Smooth muscle cell (in vitro differentiated cells): ENCODE results near the gene TEDC2. TPM values are rescaled to one million over a fixed set of nuclear protein-coding genes. Genes with fewer than 3 reads are reported as not detected.

Experiments
- DNase-seq: peaks from one replicate; lab custom pipeline; 2025; ENCODE audit not compliant: unreplicated experiment; lab: John Stamatoyannopoulos, UW
- H2AFZ ChIP-seq: fragments of 200-600 bp; sonication (generic); 2 replicates; pipeline ENCODE4 v1.6.0; 2016; ENCODE audit warnings: antibody characterized with exemption, low read depth, mild to moderate bottlenecking
- H3F3A ChIP-seq: fragments of 200-600 bp; sonication (generic); 2 replicates; pipeline ENCODE4 v1.6.0; 2017; ENCODE audit warnings: antibody characterized with exemption, low read depth
- H3K27ac ChIP-seq: fragments of 200-600 bp; sonication (generic); 2 replicates; pipeline ENCODE4 v1.5.1; 2016; ENCODE audit warnings: low read depth, mild to moderate bottlenecking
- H3K27me3 ChIP-seq: fragments of 200-600 bp; sonication (generic); 2 replicates; pipeline ENCODE4 v1.6.1; 2016; ENCODE audit warnings: low read depth, mild to moderate bottlenecking
- H3K36me3 ChIP-seq: fragments of 200-600 bp; sonication (generic); 2 replicates; pipeline ENCODE4 v1.5.1; 2016; ENCODE audit warnings: low read depth
- H3K4me1 ChIP-seq: fragments of 200-600 bp; sonication (generic); 2 replicates; pipeline ENCODE4 v1.5.1; 2016; ENCODE audit warnings: low read depth
- H3K4me2 ChIP-seq: fragments of 200-600 bp; sonication (generic); 2 replicates; pipeline ENCODE4 v1.6.0; 2016; ENCODE audit warnings: mild to moderate bottlenecking
- H3K4me3 ChIP-seq: fragments of 200-600 bp; sonication (generic); 2 replicates; pipeline ENCODE4 v1.5.1; 2016; ENCODE audit warnings: mild to moderate bottlenecking
- H3K79me2 ChIP-seq: fragments of 200-600 bp; sonication (generic); 2 replicates; pipeline ENCODE4 v1.6.0; 2016; ENCODE audit warnings: low read depth, mild to moderate bottlenecking
- H3K9ac ChIP-seq: fragments of 200-600 bp; sonication (generic); 2 replicates; pipeline ENCODE4 v1.6.0; 2016; ENCODE audit warnings: low read depth
- H3K9me3 ChIP-seq: fragments of 200-600 bp; sonication (generic); replicated peaks from 2 replicates; pipeline ENCODE4 v1.5.1; 2016; ENCODE audit warnings: low read depth
- H4K20me1 ChIP-seq: fragments of 200-600 bp; sonication (generic); 2 replicates; pipeline ENCODE4 v1.6.0; 2016; ENCODE audit warnings: low read depth
- CTCF ChIP-seq: fragments of 200-600 bp; sonication (generic); IDR thresholded peaks from 2 replicates; pipeline ENCODE4 v1.5.1; 2017; ENCODE audit warnings: borderline replicate concordance, mild to moderate bottlenecking, antibody characterized with exemption; ENCODE audit not compliant: insufficient read depth, poor library complexity, severe bottlenecking
- WGBS: methylation state at CpG from one replicate; pipeline ENCODE4 v1.1.7; 2016; ENCODE audit warnings: low lambda C conversion rate; 5-methylcytosine and 5-hydroxymethylcytosine counted together
- polyA plus RNA-seq: library from polyadenylated mRNA; unstranded; fragments of >200 nt; fragmentation: Nextera tagmentation; extraction: Ambion mirVana; gene quantifications from 2 replicates; pipeline ENCODE4 v1.2.1, GENCODE V29; 2016
- total RNA-seq: library from RNA; depleted of rRNA; stranded (reverse); fragments of >200 nt; gene quantifications from 2 replicates; pipeline ENCODE4 v1.2.3, GENCODE V29; 2014

TEDC2 gene
- total and polyA plus RNA-seq, 2 experiments from 2014 or later = 8.0 to 13.3 TPM

DNA sequence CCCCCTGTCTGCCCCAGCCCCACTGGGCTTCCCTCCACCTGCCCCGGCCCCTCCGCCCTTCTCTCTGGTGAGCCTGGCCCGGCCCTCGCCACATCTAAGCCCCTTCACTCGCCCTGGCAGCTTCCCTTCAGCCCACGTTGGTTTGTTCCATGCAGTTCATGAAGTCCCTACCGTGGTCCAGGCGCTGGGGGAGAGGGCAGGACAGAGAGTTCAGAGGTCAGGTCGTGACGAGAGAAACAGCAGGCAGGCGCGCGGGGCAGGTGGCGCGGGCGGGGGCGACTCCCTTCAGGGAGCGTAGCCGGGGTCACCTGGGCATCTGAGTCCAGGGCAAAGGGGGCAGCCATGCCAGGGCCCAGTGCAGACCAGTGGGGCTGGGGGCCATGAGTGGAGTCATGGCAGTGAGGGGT, 8.9 kb upstream of the TEDC2 start:
- H3K36me3 ChIP-seq = no peaks in the 10 kb centered on the region
- no peaks in the 10 kb centered on the region for H3F3A ChIP-seq
- no peaks in the 10 kb centered on the region for H3K9me3 ChIP-seq
- H3K79me2 ChIP-seq = no peaks in the 10 kb centered on the region
- H3K4me1 ChIP-seq = no peaks in the 10 kb centered on the region
- no peak for DNase-seq
- H2AFZ ChIP-seq = no peak overlapping the region
- no peak for TF ChIP-seq CTCF
- H3K4me3 ChIP-seq = no peak overlapping the region
- 97% methylated on average over 19 of the region's 19 CpGs for WGBS
- H3K27me3 ChIP-seq = no peaks in the 10 kb centered on the region
- no peak overlapping the region for H3K9ac ChIP-seq
- H3K4me2 ChIP-seq = no peak overlapping the region
- no peaks in the 10 kb centered on the region for H4K20me1 ChIP-seq
- no peak overlapping the region for H3K27ac ChIP-seq

- H3K4me2 ChIP-seq = no peak overlapping the region
- WGBS = 98% methylated on average over 18 of the region's 18 CpGs
- TF ChIP-seq CTCF = no peak
Observed at GRCh38 chr16:2451851-2452320, 8.0 kb upstream of the TEDC2 start.

DNA sequence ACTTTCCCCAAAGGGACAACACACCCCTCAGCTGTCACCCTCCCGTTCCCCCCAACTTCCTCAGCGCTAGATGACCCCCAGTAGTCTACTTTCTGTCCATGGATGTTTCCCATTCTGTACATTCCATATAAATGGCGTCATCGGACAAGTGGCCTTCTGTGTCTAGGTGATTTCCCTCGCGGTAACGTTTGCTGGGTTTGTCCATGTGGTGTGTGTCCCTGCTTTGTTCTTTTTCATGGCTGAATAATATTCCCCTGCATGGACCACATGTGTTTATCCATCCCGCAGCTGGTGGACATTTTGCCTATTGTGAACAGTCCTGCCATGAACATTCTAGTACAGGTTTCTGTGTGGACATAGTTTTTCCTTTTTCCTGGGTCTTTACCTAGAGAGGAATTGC, 7.3 kb upstream of the TEDC2 start:
- H3K4me3 ChIP-seq = no peak overlapping the region
- H3K4me2 ChIP-seq = no peak overlapping the region
- H3K9me3 ChIP-seq = no peaks in the 10 kb centered on the region
- no peak overlapping the region for H3K9ac ChIP-seq
- no peaks in the 10 kb centered on the region for H3K27me3 ChIP-seq
- H3K4me1 ChIP-seq = no peaks in the 10 kb centered on the region
- 96% methylated on average over 8 of the region's 8 CpGs for WGBS
- no peak for DNase-seq
- no peak overlapping the region for H2AFZ ChIP-seq
- H3K79me2 ChIP-seq = no peaks in the 10 kb centered on the region
- H3K36me3 ChIP-seq = no peaks in the 10 kb centered on the region
- H3F3A ChIP-seq = no peaks in the 10 kb centered on the region
- H4K20me1 ChIP-seq = no peaks in the 10 kb centered on the region
- TF ChIP-seq CTCF = no peak
- H3K27ac ChIP-seq = no peak overlapping the region

More at GRCh38 chr16:2451851-2452320, 8.0 kb upstream of the TEDC2 start:
- Histone ChIP-seq H3K36me3 (no peaks in the 10 kb centered on the region), H3K9ac (no peak overlapping the region), H3K4me1 (no peaks in the 10 kb centered on the region), H3K9me3 (no peaks in the 10 kb centered on the region), H3K27me3 (no peaks in the 10 kb centered on the region), H2AFZ (no peak overlapping the region), H3K79me2 (no peaks in the 10 kb centered on the region), H3F3A (no peaks in the 10 kb centered on the region), H4K20me1 (no peaks in the 10 kb centered on the region), H3K27ac (no peak overlapping the region), H3K4me3 (no peak overlapping the region)
- DNase-seq = no peak

DNA sequence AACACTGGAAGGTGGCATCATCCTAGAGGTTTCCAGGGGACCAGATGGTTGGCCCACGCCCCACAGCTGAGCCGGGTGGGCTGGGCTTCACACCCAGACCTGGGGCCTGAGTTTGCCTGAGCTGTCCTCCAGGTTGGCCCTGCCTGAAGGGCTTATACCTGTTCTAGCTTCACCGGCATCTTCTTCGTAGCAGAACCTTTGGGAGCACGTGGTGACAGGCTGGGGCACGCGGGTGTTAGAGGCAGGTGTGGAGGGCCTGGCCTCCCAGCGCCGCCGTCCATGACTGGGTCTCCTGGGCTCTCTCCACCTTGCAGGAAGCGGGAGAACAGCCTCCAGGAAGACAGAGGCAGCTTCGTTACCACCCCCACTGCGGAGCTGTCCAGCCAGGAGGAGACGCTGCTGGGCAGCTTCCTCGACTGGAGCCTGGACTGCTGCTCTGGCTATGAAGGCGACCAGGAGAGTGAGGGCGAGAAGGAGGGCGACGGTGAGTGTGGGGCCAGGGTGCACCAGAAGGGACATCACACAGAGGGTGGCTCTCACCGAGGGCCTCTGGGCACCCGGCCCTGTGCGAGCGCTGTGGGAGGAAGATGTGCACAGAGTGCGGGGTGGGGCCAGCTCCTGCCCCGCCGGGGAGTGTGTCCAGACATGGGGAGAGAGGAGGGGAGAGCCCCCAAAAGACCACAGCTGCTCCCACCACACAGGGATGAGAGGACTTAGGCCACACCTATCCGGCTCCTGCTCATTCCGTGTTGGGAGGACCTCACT, 4.6 kb upstream of the TEDC2 start:
- no peaks in the 10 kb centered on the region for H3F3A ChIP-seq
- 98% methylated on average over 28 of the region's 28 CpGs for WGBS
- H3K4me1 ChIP-seq = peaks cover under 1% of the 10 kb centered on the region
- H3K9ac ChIP-seq = no peak overlapping the region
- DNase-seq = no peak
- H3K27ac ChIP-seq = no peak overlapping the region
- no peak for TF ChIP-seq CTCF
- no peak overlapping the region for H3K4me3 ChIP-seq
- no peaks in the 10 kb centered on the region for H3K27me3 ChIP-seq
- no peak overlapping the region for H2AFZ ChIP-seq
- H3K36me3 ChIP-seq = no peaks in the 10 kb centered on the region
- H3K4me2 ChIP-seq = no peak overlapping the region
- no peaks in the 10 kb centered on the region for H3K79me2 ChIP-seq
- H4K20me1 ChIP-seq = no peaks in the 10 kb centered on the region
- no peaks in the 10 kb centered on the region for H3K9me3 ChIP-seq
